HG03025 (cell line): ENCODE measurements around the gene TRPM6.
A peak's percentile ranks its signal among the peaks of the same experiment; 100 is the strongest.

Experiments used
- ATAC-seq: cut with Tn5 transposase; IDR thresholded peaks from one replicate; pipeline ENCODE4 v1.9.1; 2021; ENCODE audit warnings: mild to moderate bottlenecking, moderate library complexity; ENCODE audit not compliant: unreplicated experiment, low FRiP score

Gene TRPM6

DNA sequence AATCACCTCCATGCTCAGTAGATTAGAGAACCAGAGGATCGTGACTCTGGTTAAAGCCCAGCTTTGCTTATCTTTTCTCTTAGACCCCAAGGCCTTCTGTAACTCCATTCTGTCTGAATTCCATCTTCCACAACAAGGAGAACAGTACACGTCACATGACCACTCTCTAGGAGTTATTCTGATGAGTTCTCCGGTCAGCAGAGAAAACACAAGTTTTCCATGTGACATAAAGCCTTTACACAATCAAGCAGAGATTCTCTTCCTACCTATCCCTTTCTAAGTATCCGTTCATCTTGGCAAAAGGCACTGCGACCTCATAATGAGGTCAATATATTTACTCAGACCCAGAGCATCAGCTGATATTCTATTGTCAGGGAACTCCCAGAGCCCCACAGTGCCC, 112.3 kb downstream of the TRPM6 start:
- no peak for ATAC-seq

DNA sequence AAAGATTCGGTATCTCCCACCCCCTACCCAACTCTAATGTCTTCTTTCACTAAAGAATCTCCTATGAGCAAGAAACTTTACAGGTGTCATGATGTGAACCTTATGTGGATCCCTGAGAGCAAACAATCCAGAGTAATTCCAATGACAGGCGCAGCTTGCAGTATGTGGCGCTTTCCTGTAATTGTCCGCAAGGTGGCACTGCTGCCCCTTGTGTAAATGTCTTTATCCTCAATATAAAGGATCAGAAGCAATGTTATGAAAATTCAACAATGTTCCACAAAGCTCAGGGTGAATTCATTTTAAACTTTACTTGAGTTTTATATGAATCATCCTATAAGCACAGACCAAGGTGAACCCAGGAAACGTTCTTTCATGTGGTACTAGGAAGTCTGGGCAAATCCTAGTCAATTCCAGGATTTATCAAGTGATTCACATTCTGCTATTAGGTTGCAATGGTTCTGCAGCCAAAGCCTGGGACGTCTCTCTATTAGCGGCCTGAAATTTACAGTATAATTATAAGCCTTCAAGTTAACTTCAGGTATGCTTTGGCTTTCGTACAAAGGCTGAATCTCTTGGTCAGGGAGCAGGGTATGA, 113.7 kb downstream of the TRPM6 start:
- peak; percentile 42 for ATAC-seq

DNA sequence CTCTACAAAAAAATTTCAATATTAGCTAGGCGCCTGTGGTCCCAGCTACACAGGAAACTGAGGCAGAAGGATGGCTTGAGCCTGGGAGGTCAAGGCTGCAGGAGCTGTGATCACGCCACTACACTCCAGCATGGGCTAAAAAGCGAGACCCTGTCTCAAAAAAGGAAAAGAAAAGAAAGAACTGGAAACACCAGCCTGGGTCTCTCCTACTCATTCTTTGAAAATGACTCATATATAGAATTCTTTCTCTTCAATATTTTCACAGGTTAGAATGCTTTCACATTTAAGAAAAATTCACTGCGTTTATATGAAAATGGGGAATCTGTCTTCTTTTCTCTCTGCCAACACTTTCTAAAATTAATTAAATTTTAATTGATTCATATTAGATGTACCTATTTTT, 115.6 kb downstream of the TRPM6 start:
- no peak for ATAC-seq

DNA sequence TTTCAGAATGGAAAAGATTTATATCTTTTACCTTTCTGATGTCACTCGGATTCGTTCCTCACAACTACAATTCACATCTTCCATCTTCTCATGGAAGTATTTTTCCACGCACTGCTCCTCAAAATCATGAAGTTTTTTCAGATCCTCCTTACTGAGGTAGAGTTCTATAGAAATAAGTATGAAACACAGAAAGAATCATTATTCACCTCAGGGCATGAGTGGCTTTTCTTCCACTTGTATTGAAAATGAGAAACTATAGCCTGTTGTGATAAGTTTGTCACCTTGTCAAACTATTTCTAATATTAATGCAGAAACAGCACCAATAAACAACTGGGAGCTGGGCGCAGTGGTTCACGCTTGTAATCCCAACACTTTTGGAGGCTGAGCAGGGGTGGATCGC, 116.0 kb downstream of the TRPM6 start:
- ATAC-seq, result no peak

DNA sequence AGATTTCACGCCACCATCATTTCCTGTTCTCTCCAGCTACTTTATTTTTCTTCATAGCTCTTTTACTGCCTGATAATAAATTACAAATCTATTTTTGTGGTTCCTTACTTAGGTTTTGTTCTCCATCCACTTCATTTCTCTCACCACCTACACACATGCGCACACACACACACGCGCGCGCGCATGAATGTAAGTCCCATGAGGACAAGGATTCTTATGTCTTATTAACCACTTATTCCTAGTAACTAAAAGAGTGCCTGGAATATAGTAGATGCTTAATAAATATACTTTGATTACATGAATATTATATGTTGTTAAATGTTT, 116.5 kb downstream of the TRPM6 start:
- ATAC-seq, result no peak

DNA sequence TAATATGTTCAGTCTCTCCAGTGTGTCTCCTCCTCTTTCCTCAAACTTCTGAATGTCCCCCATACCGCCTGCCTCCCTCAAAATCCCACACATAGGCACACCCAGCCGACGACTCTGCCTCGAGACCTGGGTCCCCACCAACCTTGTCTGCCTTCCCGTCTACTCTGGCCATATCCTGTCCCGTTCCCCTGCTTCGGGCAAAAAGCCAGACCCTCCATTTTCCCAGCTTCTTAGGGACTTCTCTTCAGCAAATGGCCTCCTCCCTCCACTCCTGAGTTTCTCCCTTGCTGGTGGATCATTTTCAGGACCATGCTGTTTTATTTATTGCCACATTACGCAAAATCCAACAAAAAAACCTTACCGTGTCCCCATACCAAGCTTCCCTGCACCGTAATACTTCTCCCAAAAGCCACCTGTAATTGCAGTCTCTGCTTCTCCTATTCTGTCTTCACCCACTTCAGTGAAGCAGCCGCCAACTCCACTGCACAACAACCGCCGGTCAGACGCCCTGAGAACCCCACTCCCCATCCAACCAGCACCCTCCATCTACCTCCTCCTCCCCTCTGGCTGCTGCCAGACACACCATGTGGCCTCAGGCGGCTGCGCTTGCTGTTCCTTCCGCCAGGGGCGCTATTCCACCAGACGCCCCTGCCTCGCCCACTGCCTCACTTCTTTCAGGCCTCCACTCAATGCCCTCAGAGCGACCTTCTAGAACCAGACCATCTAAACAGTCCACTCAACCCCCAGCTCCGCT, 117.0 kb downstream of the TRPM6 start:
- ATAC-seq, result peak; percentile 73

DNA sequence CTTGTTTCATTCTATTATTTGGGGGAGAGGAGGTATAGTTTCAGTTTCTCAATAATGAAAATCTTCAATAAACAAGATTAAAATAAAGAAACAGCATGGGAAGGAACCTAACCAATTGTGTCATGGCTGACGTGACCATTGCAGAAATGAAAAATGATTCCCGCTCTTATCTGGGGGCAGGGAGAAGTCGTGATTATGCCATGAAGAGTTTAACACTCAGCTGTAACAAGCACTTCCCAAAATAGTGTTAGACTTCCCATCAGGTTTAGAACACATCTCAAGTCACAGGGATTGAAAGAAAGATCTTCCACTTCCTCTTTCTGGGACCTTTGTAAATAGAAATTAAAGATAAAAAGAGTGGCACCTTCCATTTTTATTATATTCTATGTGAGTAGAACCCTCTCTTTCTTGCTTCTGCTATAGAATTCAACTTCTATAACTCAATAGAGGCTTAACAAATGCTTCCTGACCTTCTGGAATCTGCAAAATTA, 122.2 kb downstream of the TRPM6 start:
- no peak for ATAC-seq

DNA sequence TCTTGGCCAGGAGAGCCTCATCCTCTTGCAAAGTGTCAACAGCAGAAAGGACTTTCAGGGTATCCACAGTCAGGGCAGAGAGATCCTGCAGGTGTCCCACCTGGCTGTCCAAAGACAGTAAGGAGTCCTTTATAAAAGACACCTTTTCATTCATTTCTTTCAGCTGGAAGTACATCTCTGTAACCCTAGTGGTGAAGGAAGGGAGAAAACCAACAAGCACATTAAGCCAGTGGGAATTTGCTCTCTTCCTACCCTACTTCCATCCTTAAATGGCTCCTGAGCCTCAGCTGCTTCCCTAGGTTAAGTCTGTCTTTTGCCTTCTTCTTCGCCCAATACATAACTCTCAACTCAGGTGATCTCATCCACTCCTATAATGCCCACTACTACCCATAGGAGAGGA, 124.8 kb downstream of the TRPM6 start:
- no peak for ATAC-seq

DNA sequence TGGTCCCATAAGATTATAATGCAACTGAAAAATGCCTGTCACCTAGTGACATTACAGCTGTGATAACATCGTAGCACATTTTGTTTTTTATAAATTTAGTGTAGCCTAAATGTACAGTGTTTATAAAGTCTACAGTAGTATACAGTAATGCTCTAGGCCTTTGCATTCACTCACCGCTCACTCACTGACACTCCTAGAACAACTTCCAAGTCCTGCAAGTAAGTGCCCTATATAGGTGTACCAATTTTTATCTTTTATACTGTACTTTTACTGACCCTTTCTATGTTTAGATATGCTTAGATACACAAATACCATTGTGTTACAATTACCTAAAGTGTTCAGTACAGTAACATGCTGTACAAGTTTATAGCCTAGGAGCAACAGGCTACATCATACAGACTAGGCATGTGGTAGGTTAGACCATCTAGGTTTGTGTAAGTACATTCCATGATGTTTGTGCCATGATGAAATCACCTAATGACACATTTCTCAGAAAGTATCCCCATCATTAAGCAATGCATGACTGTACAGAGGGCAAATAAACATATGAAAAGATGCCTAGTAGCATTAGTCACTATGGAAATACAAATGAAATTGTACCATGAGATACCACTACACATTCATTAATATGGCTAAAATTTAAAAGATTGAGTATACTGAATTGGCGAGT, 127.6 kb downstream of the TRPM6 start:
- no peak for ATAC-seq

DNA sequence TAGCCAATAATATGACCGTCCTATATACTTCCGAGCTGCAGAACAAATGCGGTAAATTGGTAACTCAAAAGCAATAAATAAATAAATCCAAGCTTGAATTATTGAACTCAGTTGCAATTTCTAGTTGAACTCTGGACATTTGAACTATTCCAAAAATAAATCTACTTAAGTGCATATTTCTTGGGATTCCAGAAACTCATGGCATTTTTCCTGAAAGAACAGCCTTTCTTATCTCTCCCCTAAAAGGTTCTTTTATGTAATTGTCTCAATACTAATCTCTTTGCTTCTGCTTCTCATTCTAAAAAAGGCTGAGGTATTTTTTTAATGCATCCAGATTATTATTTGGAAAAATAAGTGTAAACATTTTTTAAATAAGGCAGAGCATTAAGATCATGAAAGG, 131.7 kb downstream of the TRPM6 start:
- ATAC-seq, result no peak

DNA sequence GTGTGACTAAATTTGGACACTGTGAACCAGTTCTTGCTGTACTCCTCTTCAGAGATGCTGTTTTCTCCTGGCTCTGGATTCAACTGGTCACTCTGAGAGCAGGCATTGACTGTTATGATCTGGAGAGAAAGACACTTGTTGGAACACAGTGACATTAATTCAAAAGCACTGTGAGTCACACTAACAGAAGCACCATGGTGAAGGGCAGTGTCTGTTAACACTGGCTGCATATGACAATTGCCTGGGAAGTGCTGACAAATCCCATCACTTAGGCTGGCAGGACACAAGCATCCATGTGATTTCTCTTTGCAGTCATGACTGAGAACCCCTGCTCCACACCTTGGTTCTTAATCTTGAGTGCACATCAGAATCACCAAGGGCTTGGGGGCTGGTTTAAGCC, 132.4 kb downstream of the TRPM6 start:
- no peak for ATAC-seq

DNA sequence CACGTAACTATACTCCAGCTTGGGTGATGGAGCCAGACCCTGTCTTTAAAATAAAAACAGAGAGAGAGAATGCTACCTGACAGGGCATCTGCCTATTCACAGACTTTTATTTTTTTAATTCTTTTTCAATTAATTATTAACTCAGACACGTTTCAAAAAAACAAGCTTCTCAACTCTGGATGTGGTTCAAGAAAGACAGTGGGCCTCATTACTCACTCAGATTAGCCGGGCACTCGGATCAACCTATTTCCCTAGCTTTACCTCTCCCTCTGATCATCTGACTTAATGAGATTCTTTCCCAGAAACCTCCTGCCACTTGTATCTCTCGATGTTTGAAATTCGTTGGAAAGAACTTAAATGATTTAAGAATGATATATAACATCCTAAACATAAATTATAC, 134.1 kb downstream of the TRPM6 start:
- ATAC-seq, result no peak

DNA sequence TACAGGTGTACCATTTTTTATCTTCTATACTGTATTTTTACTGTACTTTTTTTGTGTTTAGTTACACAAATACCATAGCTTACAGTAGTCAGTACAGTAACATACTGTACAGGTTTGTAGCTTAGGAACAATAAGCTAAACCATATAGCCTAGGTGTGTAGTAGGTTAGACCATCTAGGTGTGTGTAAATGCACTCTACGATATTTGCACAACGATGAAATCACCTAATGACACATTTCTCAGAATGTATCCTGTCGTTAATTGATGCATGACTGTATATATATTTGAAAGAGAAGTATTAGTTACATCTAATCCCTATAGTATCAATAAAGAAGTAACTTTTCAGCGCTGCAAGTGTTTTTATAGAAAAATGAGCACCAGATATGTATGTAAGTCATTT, 138.8 kb downstream of the TRPM6 start:
- no peak for ATAC-seq

DNA sequence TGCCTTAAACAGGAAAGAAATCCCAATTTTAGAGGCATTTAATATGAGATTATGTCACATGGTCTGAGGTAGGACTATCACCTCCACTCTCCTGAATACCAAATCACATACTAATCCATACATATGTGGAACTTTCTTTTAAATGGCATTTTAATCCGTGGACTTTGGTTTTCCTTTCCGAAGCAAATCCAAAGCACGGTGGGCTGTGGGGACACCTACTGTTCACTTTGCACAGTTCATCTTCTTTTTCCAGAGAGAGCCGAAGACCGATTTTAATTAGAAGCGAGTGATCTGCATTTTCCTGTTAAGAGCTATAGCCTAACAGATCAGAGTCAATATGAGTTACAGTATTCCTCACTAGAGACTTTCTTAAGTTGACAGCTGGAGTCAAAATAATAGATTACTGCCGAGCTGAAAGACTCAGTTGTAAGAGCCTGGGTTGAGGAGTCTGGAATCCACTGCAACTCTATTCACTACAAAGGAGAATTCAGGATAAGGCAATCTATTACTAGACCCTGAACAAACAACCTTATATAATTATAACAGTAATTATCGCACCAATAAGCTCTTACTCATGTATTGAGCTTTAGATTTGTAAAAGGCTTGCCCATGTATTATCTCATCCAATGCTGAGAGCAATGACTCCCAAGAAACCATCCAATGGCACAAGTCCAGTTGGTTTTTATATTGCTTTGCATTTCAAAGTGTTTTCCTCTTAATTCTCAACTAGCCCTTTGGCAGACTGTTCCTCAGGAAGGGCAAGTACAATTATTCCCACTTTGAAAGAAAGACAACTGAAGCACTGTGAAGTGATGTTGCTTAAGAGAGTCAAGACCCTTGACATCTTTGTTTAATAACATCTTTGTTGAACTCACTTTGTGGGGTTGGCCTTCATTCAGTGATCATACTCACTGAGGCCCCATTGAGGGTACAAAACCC, 144.7 kb downstream of the TRPM6 start:
- no peak for ATAC-seq

DNA sequence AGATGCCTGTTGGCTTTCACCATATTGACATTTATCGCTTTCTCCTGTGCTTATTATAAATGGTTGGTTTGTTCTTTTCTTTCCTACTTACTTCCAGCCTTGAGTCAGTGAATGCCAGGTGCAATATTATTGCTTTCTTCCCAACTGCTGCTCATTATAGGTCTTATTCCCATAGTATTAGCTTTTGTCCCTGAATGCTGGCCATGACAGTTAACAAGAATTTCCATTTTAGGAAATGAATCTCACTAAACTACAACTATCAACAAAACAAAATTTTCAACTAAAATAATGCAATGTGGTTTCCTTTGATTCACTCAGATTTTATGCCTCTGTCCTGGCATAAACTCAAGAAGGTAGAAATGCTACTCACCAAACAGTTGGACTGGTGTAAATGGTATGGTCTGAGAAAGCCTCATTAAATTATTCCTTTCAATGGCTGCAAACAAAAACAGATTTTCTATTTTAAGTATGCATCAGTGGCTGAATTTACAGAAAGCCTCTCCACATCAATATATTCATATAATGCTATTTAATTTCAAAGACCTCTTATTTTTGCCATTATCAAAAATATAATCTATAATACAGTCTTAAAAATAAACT, 145.4 kb downstream of the TRPM6 start:
- no peak for ATAC-seq

DNA sequence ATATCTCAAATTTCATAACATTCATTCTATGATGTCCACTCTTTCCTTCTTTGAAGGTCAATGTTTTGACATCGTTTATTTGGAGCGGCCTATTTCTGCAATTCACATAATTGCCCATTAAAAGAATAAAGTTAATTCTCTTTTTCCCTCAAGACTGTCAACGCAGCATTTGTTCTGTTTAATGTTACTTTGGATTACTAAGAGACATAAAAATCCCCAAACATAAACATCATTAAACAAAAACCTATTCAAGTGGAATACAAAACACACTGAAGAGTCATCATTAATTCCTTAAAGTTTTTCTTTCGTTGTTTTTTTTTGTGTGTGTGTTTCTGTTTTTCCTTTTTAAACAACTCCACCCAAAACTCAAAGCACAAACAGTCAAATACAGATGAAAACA, 151.1 kb downstream of the TRPM6 start:
- ATAC-seq, result no peak

DNA sequence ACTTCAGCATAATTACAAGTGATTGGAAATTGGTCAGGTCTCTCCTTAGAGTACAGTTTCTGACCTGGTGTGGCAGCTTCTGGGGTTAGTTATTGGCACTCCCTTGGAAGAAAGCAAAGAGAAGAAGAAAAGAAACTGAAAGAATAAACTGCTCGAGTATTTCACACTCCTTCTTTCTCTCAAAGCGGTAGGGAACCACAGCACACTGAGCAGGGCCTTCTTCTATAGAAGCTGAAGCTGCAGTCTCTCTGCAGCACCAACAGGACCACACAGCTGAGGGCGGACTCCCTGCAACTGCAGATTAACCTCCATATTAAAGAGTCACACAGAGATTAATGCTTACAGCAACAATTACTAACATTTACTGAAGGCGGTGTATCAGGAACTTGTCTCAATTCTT, 152.0 kb downstream of the TRPM6 start:
- ATAC-seq, result no peak

DNA sequence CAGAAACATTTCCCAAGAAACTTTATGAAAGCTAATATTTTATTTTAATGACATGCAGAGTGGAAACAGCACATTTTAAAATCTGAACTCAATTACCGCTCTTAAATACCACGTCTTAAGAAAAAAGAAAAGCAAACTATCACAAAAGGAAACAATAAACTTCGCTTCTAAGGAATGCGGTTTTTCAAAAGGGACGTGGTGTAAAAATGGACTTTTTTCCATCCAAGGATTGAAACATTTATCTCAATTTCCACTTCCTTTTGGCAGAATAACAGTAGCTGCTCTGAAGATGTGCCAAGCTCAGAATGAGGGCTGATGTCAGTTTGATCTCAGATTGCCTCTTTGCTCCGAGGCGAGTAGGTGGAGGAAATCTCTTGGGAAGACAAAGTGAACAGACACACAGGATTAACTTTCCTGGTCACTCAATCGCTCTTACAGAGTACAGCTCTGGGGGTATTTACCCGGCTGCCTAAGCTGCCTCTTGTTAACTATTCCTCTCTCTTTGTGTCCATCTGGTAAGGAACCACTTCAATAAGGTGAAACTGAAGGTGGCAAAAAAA, 158.5 kb downstream of the TRPM6 start:
- no peak for ATAC-seq

DNA sequence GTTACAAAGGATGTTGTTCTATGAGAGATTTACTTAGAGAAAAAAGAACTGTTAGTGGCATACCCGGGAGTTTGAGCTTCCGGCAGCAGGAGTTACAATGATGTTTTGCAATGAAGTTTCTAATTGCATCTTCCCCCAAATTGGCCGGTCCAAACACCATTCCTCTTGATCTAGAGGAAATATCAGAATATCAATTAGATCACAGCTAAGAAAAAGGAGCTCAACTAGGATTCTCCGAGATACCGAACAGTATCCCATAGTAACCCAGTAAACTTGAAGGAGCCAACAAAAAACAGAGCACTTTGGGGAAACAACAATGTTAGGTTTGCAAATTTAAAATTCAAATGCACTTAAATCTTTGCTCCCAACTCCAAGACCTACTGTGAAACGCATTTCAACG, 159.5 kb downstream of the TRPM6 start:
- no peak for ATAC-seq

DNA sequence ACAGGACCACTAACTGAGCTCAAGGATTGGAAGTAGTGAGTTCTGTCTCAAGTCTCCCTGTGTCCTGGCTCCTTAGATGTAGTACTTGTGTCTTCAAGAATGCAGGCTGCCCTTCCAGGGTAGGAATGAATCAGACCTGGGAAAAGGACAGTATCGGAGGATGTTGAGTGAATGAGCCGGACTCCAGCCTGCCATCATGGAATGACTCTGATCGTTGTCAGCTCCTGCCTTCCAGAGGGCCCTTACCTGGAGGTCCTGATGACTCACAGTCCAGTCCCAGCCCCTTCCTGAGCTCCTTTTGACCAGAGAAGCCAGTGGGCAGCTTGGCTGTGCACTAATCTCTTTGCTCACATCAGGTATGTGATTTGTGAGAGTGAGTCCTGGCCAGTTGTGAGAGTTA, 161.1 kb downstream of the TRPM6 start:
- ATAC-seq, result no peak
